Mesendoderm (in vitro differentiated cells): Measurements from ENCODE around the gene MATN4.
A peak's percentile ranks its signal among the peaks of the same experiment; 100 is the strongest.

Source experiments
- DNase-seq: peaks from one replicate; pipeline ENCODE4 v3.0.0; 2013
- H2AK5ac ChIP-seq: 2 replicates; pipeline ENCODE4 v1.6.1; 2013; ENCODE audit warnings: low read length, inconsistent platforms
- H2BK120ac ChIP-seq: 2 replicates; pipeline ENCODE4 v1.6.1; 2013; ENCODE audit warnings: low read depth, mild to moderate bottlenecking, low read length, moderate library complexity, mixed read lengths
- H2BK15ac ChIP-seq: replicated peaks from 2 replicates; pipeline ENCODE4 v1.6.1; 2013; ENCODE audit warnings: low read depth, mild to moderate bottlenecking, moderate library complexity
- H2BK5ac ChIP-seq: 2 replicates; pipeline ENCODE4 v1.6.1; 2013; ENCODE audit warnings: low read length, inconsistent platforms
- H3K18ac ChIP-seq: 2 replicates; pipeline ENCODE4 v1.6.1; 2013; ENCODE audit warnings: mild to moderate bottlenecking, low read length, mixed read lengths
- H3K23ac ChIP-seq: one replicate; pipeline ENCODE4 v1.6.1; 2013; ENCODE audit warnings: low read length
- H3K27ac ChIP-seq: 2 replicates; pipeline ENCODE4 v1.5.1; 2013; ENCODE audit warnings: low read depth, mild to moderate bottlenecking, inconsistent platforms, low read length, moderate library complexity
- H3K27me3 ChIP-seq: 2 replicates; pipeline ENCODE4 v1.6.1; 2013; ENCODE audit warnings: low read length, control low read depth, mild to moderate bottlenecking, inconsistent platforms; ENCODE audit not compliant: insufficient read depth, poor library complexity
- H3K36me3 ChIP-seq: 2 replicates; pipeline ENCODE4 v1.6.1; 2013; ENCODE audit warnings: low read length, inconsistent platforms; ENCODE audit not compliant: control insufficient read depth, insufficient read depth
- H3K4ac ChIP-seq: one replicate; pipeline ENCODE4 v1.6.1; 2013; ENCODE audit warnings: low read depth, mild to moderate bottlenecking, low read length, moderate library complexity
- H3K4me1 ChIP-seq: 2 replicates; pipeline ENCODE4 v1.6.1; 2013; ENCODE audit warnings: low read depth, low read length, inconsistent platforms; ENCODE audit not compliant: control insufficient read depth
- H3K4me2 ChIP-seq: 2 replicates; pipeline ENCODE4 v1.6.1; 2013; ENCODE audit warnings: low read length
- H3K4me3 ChIP-seq: 2 replicates; pipeline ENCODE4 v1.5.1; 2013; ENCODE audit warnings: mild to moderate bottlenecking, low read length
- H3K56ac ChIP-seq: one replicate; pipeline ENCODE4 v1.6.1; 2013; ENCODE audit warnings: low read length
- H3K79me1 ChIP-seq: 2 replicates; pipeline ENCODE4 v1.6.1; 2013; ENCODE audit warnings: low read length, inconsistent platforms
- H3K79me2 ChIP-seq: 2 replicates; pipeline ENCODE4 v1.6.1; 2013; ENCODE audit warnings: mild to moderate bottlenecking, low read length; ENCODE audit not compliant: control insufficient read depth, insufficient read depth
- H3K9ac ChIP-seq: 2 replicates; pipeline ENCODE4 v1.6.1; 2013; ENCODE audit warnings: low read length, inconsistent platforms
- H4K5ac ChIP-seq: one replicate; pipeline ENCODE4 v1.6.1; 2013; ENCODE audit warnings: low read length
- H4K8ac ChIP-seq: one replicate; pipeline ENCODE4 v1.6.1; 2013; ENCODE audit warnings: low read depth, mild to moderate bottlenecking, control low read depth, low read length, moderate library complexity
- WGBS: extraction: QIAGEN DNeasy Blood & Tissue Kit; methylation state at CpG from one replicate; pipeline ENCODE4 v1.1.7; 2013; ENCODE audit warnings: low lambda C conversion rate, missing lambda C conversion rate; ENCODE audit not compliant: insufficient coverage; ENCODE audit errors: extremely low coverage; 5-methylcytosine and 5-hydroxymethylcytosine counted together

Gene MATN4

DNA sequence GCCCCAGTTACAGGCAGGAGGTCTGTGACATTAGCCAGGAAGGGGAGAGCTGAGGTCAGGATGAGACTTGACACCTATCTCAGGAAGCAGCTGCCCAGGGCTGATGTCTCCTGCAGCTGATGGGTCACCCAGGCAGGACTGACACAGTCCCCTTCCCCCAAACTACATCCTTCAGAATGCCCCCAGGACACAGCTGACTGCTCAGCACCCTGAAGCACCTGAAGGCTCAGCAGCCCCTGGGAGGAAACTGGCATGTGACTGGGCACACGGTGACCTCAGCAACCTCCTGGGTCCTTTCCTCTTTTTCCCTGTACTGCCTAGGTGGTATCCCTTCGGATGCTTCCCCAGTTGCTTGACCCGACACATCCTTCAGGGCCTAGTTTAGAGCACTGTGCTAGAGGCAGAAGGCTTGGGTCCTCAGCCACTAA is 38.2 kb upstream of the MATN4 start:
- Histone ChIP-seq H3K36me3 (no peaks in the 10 kb centered on the region), H2BK5ac (no peak overlapping the region), H2AK5ac (no peak overlapping the region), H4K8ac (no peak overlapping the region), H3K56ac (peak overlapping the region; percentile 8), H3K9ac (no peak overlapping the region), H2BK120ac (no peak overlapping the region), H3K27me3 (no peaks in the 10 kb centered on the region), H3K18ac (no peak overlapping the region), H3K4ac (no peak overlapping the region), H3K23ac (no peak overlapping the region), H3K79me2 (peaks cover 41% of the 10 kb centered on the region), H3K4me2 (no peak overlapping the region), H4K5ac (no peak overlapping the region), H3K79me1 (peaks cover 16% of the 10 kb centered on the region), H3K4me1 (peaks cover 41% of the 10 kb centered on the region), H3K27ac (no peak overlapping the region), H3K4me3 (no peak overlapping the region), H2BK15ac (no peak overlapping the region)
- no peak for DNase-seq
- WGBS: no CpG with 5 or more reads among the region's 3 CpGs

DNA sequence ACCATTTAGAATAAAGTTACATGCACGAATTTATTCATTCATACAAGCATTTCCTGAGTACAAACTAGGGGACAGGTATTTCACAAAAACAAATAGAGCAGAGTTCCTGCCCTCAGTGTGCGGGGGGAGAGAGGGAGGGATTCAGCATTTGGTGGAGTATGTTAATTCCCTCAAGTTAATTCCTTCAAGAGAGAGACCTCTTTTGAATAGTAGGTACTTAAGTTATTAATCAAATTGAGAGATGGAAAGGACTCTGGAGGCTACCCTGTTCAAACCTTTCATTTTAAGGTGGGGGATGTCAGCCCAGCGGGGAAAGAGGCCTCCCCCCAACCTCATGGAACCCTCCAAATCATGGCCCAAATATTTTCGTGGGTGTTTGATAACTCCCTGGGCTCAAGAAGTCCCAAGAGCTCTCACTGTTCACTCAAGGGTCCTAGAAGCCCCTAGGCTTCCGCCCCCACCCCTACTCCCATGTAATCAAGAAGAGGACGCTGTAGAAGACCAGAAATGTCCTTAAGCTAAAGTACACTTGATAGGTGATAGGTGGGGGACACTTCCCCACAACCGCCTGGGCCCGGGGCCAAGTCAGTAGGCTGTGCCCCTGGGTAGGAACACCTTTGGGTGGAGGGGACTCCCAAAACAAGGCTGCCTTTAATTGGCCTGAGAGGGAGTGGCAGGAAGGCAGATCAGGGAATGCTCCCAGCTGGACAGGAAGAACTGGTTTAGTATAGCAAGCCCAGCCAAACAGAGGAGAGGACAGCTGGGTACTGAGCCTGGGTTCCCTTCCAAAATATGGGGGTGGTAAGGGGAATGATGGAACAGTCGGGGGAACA is 37.2 kb upstream of the MATN4 start:
- H4K5ac ChIP-seq: no peak overlapping the region
- no peaks in the 10 kb centered on the region for H3K27me3 ChIP-seq
- WGBS: no CpG with 5 or more reads among the region's 9 CpGs
- H2BK120ac ChIP-seq: no peak overlapping the region
- H3K79me2 ChIP-seq: peaks cover 51% of the 10 kb centered on the region
- peaks cover 50% of the 10 kb centered on the region for H3K4me1 ChIP-seq
- no peak for DNase-seq
- H3K4me2 ChIP-seq: no peak overlapping the region
- no peak overlapping the region for H3K27ac ChIP-seq
- peaks cover 20% of the 10 kb centered on the region for H3K79me1 ChIP-seq
- H3K4ac ChIP-seq: peak overlapping the region; percentile 56
- H2AK5ac ChIP-seq: no peak overlapping the region
- peak overlapping the region; percentile 45 for H3K56ac ChIP-seq
- H3K4me3 ChIP-seq: no peak overlapping the region
- H2BK5ac ChIP-seq: peak overlapping the region; percentile 29
- H4K8ac ChIP-seq: no peak overlapping the region
- H3K18ac ChIP-seq: peak overlapping the region; percentile 39
- H3K23ac ChIP-seq: no peak overlapping the region
- no peaks in the 10 kb centered on the region for H3K36me3 ChIP-seq
- peak overlapping the region; percentile 20 for H3K9ac ChIP-seq
- peak overlapping the region; percentile 9 for H2BK15ac ChIP-seq

DNA sequence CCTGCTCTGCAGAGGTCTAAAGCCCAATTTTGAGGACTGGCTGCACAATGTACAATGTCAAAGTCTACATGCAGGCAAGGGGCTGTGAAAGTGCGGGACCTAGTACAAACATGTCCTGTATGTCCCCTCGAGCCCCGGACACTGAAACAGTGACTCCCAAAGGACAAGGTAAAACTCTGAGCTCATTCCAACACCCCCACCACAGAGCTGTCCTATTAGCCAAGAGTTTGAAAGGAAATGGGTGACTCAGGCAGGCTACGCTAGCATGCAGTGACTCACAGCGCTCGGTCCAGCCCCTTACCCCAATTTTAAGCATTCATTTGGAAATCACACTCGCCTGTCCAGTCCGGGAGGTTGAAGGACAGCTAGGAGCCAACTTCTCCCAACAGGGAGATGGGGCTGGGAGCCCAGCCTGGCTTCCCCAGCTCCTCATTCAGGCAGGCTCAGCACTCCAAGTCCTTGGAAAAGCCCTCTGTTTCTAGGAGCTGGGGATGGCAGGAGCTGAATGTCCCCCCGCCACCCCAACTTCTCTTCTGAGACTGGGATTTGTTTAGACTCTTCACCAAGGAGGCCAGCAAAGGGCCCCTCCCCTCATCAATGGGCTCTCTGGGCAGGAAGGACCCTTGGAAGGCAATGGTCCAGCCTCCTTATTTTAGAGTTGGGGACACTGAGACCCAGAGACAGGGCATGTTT is 36.2 kb upstream of the MATN4 start:
- Histone ChIP-seq H2BK5ac (peak overlapping the region; percentile 69), H3K4me1 (peaks cover 52% of the 10 kb centered on the region)
- DNase-seq: peak; percentile 87

DNA sequence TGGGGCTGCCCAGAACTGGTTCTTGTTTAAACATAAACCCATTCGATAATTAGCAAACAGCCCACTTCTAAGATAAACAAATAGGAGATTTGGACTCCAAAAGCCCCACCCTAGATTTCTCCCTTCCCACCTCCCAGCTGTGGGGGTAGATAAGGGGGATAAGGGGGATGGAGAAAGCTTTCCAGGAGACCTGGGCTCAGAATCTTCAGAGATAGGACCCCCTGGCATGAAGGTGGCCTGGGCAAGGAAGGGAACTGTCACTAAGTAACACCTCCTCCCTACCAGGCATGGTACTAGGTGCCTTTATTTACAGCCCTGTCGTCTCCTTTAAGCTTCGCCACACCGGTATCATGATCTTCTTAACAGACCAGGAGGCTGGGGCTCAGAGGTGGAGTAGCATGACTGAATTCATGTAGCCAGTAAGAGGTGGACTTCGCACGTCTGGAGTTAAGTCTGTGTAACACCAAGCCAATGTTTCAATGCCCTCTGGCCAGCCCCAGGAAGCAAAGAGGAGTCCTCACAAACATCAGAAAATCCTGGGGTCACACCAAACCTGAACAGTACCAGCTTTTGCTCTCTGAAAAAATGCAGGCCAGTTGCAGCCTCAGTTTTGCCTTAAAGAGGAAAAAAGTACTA is 35.6 kb upstream of the MATN4 start:
- DNase-seq: peak; percentile 78
- Histone ChIP-seq H3K4ac (peak overlapping the region; percentile 77), H3K23ac (no peak overlapping the region), H2BK120ac (peak overlapping the region; percentile 39), H3K9ac (peak overlapping the region; percentile 41), H2AK5ac (peak overlapping the region; percentile 10), H3K4me2 (peak overlapping the region; percentile 3), H3K4me3 (no peak overlapping the region), H3K4me1 (peaks cover 58% of the 10 kb centered on the region), H3K79me2 (peaks cover 65% of the 10 kb centered on the region), H3K79me1 (peaks cover 33% of the 10 kb centered on the region), H4K5ac (no peak overlapping the region), H3K27ac (peak overlapping the region; percentile 97), H2BK15ac (no peak overlapping the region), H3K18ac (peak overlapping the region; percentile 84), H4K8ac (no peak overlapping the region), H3K27me3 (no peaks in the 10 kb centered on the region), H2BK5ac (peak overlapping the region; percentile 69), H3K56ac (peak overlapping the region; percentile 92), H3K36me3 (no peaks in the 10 kb centered on the region)
- WGBS: no CpG with 5 or more reads among the region's 6 CpGs

More for the DNA sequence above, 36.2 kb upstream of the MATN4 start:
- Histone ChIP-seq H4K8ac (no peak overlapping the region), H3K23ac (no peak overlapping the region), H3K56ac (peak overlapping the region; percentile 92), H4K5ac (no peak overlapping the region), H2BK120ac (peak overlapping the region; percentile 30), H3K27me3 (no peaks in the 10 kb centered on the region), H3K18ac (peak overlapping the region; percentile 84), H2AK5ac (peak overlapping the region; percentile 70), H3K4me2 (peak overlapping the region; percentile 4), H3K9ac (peak overlapping the region; percentile 48), H3K79me1 (peaks cover 27% of the 10 kb centered on the region), H3K36me3 (no peaks in the 10 kb centered on the region), H3K4me3 (no peak overlapping the region), H3K4ac (peak overlapping the region; percentile 77), H3K79me2 (peaks cover 58% of the 10 kb centered on the region), H3K27ac (peak overlapping the region; percentile 34), H2BK15ac (no peak overlapping the region)
- no CpG with 5 or more reads among the region's 9 CpGs for WGBS

DNA sequence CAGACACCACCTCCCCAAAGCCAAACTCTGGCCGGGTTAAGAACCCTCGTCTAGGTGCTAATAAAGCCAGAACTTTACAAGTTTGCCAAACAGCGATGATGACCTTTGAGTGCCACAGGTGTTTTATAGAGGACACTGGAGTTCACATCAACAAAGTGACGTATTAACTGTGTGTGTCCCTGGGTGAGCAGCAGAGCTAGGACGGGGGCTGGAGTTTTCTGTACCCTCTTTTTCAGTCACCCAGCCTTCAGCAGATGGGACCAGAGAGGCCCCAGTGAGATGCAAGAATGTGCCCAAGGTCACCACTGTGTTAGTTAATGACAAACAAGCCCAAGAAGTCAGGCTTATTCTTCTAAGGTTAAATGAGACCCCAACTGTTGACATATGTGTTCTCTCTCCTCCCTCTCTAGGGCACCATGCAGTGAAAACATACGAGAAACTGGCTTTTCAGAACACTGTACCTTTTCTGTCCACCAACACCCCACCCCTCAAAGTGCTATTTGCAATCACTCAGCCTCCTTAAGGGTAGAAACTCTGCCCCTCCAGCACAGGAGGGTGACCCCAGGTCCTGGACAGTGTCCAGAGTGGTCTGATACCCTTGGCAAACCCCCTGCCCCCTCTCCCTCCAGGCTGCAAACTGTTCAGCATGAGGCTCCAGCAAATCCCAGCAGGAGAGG is 34.9 kb upstream of the MATN4 start:
- no peak for DNase-seq
- Histone ChIP-seq H2BK15ac (peak overlapping the region; percentile 3), H3K9ac (peak overlapping the region; percentile 56), H4K5ac (no peak overlapping the region), H3K4me1 (peaks cover 64% of the 10 kb centered on the region), H2BK5ac (peak overlapping the region; percentile 57), H3K36me3 (no peaks in the 10 kb centered on the region), H3K18ac (peak overlapping the region; percentile 84), H4K8ac (no peak overlapping the region), H3K79me2 (peaks cover 70% of the 10 kb centered on the region), H3K23ac (no peak overlapping the region), H2AK5ac (peak overlapping the region; percentile 41), H3K27me3 (no peaks in the 10 kb centered on the region), H3K56ac (peak overlapping the region; percentile 92), H3K79me1 (peaks cover 37% of the 10 kb centered on the region), H3K4ac (peak overlapping the region; percentile 63), H2BK120ac (peak overlapping the region; percentile 30), H3K27ac (peak overlapping the region; percentile 97), H3K4me2 (peak overlapping the region; percentile 13), H3K4me3 (no peak overlapping the region)
- WGBS: no CpG with 5 or more reads among the region's 6 CpGs
